NT2/D1 (cell line): Measurements from ENCODE around the gene CAMTA1.

Source experiments
- YY1 ChIP-seq: IDR thresholded peaks from 2 replicates; pipeline ENCODE4 v1.6.1; 2011; ENCODE audit not compliant: insufficient read length, insufficient read depth
- ZNF274 ChIP-seq: IDR thresholded peaks from 2 replicates; pipeline ENCODE4 v1.6.1; 2011; ENCODE audit warnings: mild to moderate bottlenecking, low read depth, low read length

DNA sequence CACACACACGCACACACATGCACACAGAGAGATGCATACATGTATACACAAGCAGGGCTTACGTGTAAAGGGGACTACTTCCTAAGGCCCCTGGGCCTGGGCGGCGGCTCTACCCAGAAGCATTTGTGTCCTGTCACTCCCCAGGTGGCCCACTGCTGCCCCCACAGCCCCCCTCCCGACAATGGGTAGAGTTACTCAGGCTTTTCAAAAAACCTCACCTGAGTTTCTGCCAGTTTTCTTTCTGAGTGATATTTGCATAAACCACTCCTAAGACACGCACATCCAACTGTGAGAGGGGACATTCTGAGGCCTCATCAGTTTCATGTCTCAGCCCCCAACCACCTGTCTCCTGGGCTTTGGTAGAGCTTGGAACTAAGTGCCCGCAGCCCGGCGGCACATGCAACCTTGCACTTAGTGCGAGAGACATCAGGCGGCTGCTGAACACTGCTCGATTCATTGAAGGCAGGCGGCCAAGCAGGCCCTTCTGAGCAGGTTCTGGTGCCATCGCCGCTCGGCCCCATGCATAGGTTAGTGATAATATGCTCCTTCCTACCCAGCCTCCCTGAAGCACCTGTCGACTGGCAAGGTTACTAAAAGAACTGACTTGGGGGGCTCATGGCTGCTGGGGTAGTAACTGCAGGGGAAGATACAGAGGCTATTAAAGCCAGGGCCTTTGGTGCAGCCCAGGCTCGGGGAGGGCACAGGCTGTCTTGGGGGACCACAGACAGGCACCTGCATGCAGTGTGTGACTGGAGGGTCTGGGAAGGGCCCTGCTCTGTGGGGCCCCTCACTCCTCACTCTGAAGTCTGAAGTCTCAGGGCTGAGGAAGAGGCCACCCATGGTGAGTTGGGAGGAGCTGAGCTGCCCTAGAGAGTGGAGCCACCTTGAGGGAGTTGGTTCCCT is 621.6 kb downstream of the CAMTA1 start:
- TF ChIP-seq ZNF274 (no peak), YY1 (no peak)
